A673 (cell line): Measurements from ENCODE around the gene C3orf49.

Source experiments
- CTCF ChIP-seq: fragments of 300-800, 200-600 bp; sonication (generic); conservative IDR thresholded peaks from 2 replicates; pipeline ENCODE4 v1.5.1; 2017; ENCODE audit warnings: low read depth, mild to moderate bottlenecking, antibody characterized with exemption, low read length, moderate library complexity, mixed read lengths
- EZH2 ChIP-seq: fragments of 200-600 bp; sonication (generic); IDR thresholded peaks from 2 replicates; pipeline ENCODE4 v1.6.1; 2017; ENCODE audit warnings: borderline replicate concordance, low read depth, mild to moderate bottlenecking, mixed read lengths, antibody characterized with exemption, low read length; ENCODE audit not compliant: poor library complexity, severe bottlenecking

DNA sequence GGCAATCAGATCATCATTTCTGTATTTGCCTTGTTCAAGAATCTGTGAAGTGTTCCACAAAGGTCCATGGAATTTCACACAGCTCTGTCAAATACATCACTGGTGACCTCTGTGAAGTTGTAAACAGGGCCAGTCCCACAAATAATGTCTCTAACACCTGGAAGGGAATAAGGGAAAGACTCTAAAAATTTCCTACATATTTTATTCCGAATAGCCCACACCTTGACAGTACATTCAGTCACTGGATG is at the start of gene C3orf49:
- TF ChIP-seq CTCF (no peak), EZH2 (no peak)
